Breast epithelium (tissue), 4 donors: ENCODE measurements around the gene OAF. TPM values are rescaled to one million over a fixed set of nuclear protein-coding genes. Genes with fewer than 3 reads are reported as not detected.

ENCODE experiments used
- DNase-seq, 2 donors: peaks; one replicate each; pipeline ENCODE4 v3.0.0-alpha.2; 2019; ENCODE audit warnings: low spot score in 2 of 2
- H3K27ac ChIP-seq, 2 donors: fragments of 200-600 bp; sonication (generic) in 1 of 2; one replicate each; pipeline ENCODE4 v1.5.1; 2016 to 2019; ENCODE audit warnings: mild to moderate bottlenecking in 1 of 2
- H3K27me3 ChIP-seq, 2 donors: fragments of 200-600 bp; sonication (generic) in 1 of 2; one replicate each; pipeline versions ENCODE4 v1.5.1 to v1.6.0; 2017 to 2019; ENCODE audit warnings: control low read depth in 1 of 2, mild to moderate bottlenecking in 1 of 2
- H3K36me3 ChIP-seq: fragments of 200-600 bp; one replicate; pipeline ENCODE4 v1.5.1; 2019
- H3K4me1 ChIP-seq, 2 donors: fragments of 200-600 bp; sonication (generic); one replicate each; pipeline ENCODE4 v1.5.1; 2016 to 2019; ENCODE audit warnings: control low read depth in 1 of 2
- H3K4me3 ChIP-seq, 3 donors: fragments of 200-600 bp; sonication (generic); 1 replicate in 2 of 3; 2 replicates in 1 of 3; pipeline ENCODE4 v1.5.1; 2016 to 2019; ENCODE audit warnings: mild to moderate bottlenecking in 3 of 3, moderate library complexity in 2 of 3
- H3K9me3 ChIP-seq, 2 donors: fragments of 200-600 bp; sonication (generic) in 1 of 2; one replicate each; pipeline ENCODE4 v1.5.1; 2016 to 2019; ENCODE audit warnings: control low read depth in 1 of 2
- POLR2A ChIP-seq: fragments of 450-650 bp; IDR thresholded peaks from one replicate; pipeline ENCODE4 v1.6.1; 2016; ENCODE audit warnings: antibody characterized with exemption, mild to moderate bottlenecking, moderate library complexity
- POLR2AphosphoS5 ChIP-seq, 3 donors: sonication (generic); formaldehyde crosslinking; IDR thresholded peaks; one replicate each; pipeline ENCODE4 v1.6.1; 2017; ENCODE audit warnings: antibody characterized with exemption in 3 of 3
- intact Hi-C: fragments of 100-400 bp; cut with DNase I; formaldehyde crosslinking; loops from one replicate; pipeline ENCODE4 v1.15.1; 2023; ENCODE audit warnings: low total_unique reads
- total RNA-seq, 3 donors: library from RNA; depleted of rRNA; stranded (reverse); fragments of >200 nt; gene quantifications; one replicate each; pipeline ENCODE4 v1.1.0, GENCODE V29; 2016
- TF ChIP-seq, protein P1 (sequence below), 3 donors: fragments of 450-650 bp; IDR thresholded peaks; one replicate each; pipeline ENCODE4 v1.5.1; 2016 to 2017; ENCODE audit warnings: antibody characterized with exemption in 3 of 3, mild to moderate bottlenecking in 3 of 3, moderate library complexity in 3 of 3

The OAF gene
- total RNA-seq, 3 donors from 2014 or later: 19.8 to 35.1 (median 33.3) TPM

- Histone ChIP-seq H3K4me3 (peak overlapping the region in 2 of 3 donors; percentile 56 to 81), H3K36me3 (no peaks in the 10 kb centered on the region), H3K27me3 (no peaks in the 10 kb centered on the region), H3K9me3 (no peaks in the 10 kb centered on the region), H3K4me1 (peaks cover 0 to 5% of the 10 kb centered on the region in 2 donors), H3K27ac (peak overlapping the region in 1 of 2 donors; percentile 76)
- intact Hi-C loops: loop anchor here (5.0 kb wide), 1 partner anchor 67 kb away; no protein-coding TSS in a partner anchor
- TF ChIP-seq POLR2AphosphoS5 (IDR thresholded peaks at IDR 0.05) (no peak), POLR2A (no peak)
- TF ChIP-seq, protein P1, sequence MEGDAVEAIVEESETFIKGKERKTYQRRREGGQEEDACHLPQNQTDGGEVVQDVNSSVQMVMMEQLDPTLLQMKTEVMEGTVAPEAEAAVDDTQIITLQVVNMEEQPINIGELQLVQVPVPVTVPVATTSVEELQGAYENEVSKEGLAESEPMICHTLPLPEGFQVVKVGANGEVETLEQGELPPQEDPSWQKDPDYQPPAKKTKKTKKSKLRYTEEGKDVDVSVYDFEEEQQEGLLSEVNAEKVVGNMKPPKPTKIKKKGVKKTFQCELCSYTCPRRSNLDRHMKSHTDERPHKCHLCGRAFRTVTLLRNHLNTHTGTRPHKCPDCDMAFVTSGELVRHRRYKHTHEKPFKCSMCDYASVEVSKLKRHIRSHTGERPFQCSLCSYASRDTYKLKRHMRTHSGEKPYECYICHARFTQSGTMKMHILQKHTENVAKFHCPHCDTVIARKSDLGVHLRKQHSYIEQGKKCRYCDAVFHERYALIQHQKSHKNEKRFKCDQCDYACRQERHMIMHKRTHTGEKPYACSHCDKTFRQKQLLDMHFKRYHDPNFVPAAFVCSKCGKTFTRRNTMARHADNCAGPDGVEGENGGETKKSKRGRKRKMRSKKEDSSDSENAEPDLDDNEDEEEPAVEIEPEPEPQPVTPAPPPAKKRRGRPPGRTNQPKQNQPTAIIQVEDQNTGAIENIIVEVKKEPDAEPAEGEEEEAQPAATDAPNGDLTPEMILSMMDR (IDR thresholded peaks at IDR 0.05): no peak
- DNase-seq: no peak
Measured at GRCh38 chr11:120169981-120170698, 40.7 kb upstream of the OAF start.

DNA sequence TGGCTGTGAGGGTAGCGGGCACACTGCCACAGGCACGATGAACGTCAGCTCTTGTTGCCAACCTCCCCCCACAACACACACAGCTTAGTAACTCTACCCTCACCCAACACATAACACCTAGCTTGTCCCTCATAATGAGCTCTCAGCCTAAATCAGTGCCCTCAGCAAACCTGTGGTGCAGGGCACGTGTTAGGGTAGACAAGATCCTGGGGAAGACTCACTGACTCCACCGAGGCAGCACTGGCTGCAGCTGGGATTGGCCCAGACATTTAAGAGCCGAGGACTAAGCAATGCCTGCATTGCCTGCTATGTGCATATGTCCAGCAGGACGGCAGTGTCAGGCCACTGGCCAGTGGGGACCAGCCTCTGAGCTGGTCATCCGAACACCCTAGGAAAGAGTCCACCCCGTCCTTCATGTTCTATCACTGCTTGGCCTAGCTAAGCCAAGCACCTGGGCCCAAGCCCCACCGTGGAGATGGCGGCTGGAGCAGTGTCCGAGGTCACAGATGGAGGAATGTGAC lies 40.0 kb upstream of the OAF start:
- peaks cover 0 to 5% of the 10 kb centered on the region in 2 donors for H3K4me1 ChIP-seq
- no peak overlapping the region for H3K4me3 ChIP-seq
- no peaks in the 10 kb centered on the region for H3K27me3 ChIP-seq
- intact Hi-C loops: no loop called here
- DNase-seq: no peak
- H3K27ac ChIP-seq: no peak overlapping the region
- no peaks in the 10 kb centered on the region for H3K36me3 ChIP-seq
- no peaks in the 10 kb centered on the region for H3K9me3 ChIP-seq
- TF ChIP-seq POLR2A (no peak), POLR2AphosphoS5 (IDR thresholded peaks at IDR 0.05) (no peak)
- TF ChIP-seq, protein P1 (IDR thresholded peaks at IDR 0.05): no peak

DNA sequence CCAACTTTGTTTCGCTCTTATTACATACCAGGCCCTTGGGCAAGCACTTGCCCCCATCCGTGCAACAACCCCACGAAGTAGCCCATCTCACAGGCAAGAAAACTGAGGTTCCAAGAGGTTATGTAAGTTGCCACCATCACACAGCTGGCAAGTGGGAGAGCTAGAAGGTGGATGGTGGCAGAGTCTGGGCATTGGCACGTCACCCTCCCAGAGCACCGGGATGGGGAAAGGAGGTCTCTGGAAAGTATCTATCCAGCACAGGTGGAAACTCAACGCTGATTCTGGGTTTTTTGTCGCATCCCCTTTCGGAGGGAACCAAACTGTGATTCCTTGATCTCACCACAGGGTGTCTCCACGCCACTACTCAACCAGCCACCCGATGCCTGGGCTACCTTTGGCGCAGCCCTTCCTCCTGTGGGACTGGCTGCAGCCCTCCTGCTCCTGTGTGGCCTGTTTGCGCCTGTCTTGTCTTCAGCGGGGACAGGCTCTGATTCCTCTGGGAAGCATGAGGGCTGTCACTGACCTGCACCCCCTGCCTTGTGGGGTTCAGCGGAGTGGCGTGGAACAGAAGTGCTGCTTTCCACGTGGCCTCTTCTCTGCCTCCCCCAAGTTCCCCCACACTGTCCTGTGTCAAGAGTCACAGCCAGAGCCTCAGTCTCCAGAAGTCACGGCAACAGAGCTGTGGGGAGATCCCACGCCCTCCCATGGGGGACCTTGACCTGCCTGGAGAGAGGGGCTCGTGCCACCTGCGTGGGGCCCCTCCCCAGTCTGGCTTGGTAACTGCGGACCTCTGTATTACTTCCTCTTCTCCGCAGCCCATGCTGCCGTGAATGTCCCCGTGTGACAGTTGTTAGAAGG lies 38.5 kb upstream of the OAF start:
- Histone ChIP-seq H3K27ac (peak overlapping the region in 1 of 2 donors; percentile 32), H3K4me1 (peaks cover 0 to 5% of the 10 kb centered on the region in 2 donors), H3K9me3 (no peaks in the 10 kb centered on the region), H3K4me3 (no peak overlapping the region), H3K27me3 (no peaks in the 10 kb centered on the region), H3K36me3 (no peaks in the 10 kb centered on the region)
- TF ChIP-seq POLR2A (no peak), POLR2AphosphoS5 (IDR thresholded peaks at IDR 0.05) (peak in 2 of 3 donors; percentile 37 to 54)
- TF ChIP-seq, protein P1 (IDR thresholded peaks at IDR 0.05): peak; percentile 88 to 95 (median 90)
- intact Hi-C loops: no loop called here
- DNase-seq: peak in 1 of 2 donors; percentile 67

DNA sequence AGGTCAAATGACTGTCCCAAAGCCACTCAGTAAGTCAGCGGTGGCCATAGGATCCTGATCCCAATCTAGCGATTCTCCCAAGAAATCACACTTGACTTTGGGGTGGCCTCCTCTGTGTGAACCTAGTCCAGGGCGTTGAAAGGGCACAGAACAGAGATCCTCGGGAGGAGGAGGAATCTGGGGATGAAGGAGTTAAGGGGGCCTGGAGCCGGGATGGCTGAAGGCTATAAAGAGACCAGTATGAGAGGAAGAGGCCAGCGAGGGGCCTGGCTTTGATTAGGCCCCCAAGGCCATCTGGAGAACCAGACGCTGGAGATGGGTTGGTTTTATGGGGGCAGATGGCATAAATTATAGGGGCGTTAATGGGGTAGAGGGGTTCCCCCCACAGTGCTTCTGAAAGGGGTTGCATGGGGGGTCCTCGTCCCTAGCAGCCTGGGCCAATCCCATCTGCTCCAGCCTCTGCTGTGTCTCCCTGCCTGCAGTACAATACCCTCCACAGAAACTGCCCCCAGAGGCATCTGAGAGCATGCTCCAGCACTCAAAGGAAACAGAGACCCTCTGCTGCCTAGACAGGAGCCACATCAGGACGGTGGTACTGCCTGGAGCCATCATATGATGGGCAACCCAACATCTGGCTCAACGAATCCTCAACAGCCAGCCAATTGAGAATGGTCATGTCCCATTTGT lies 37.7 kb upstream of the OAF start:
- TF ChIP-seq POLR2AphosphoS5 (IDR thresholded peaks at IDR 0.05): no peak
- TF ChIP-seq, protein P1 (IDR thresholded peaks at IDR 0.05): no peak
- TF ChIP-seq POLR2A: no peak
- Histone ChIP-seq H3K4me3 (no peak overlapping the region), H3K27ac (peak overlapping the region in 1 of 2 donors; percentile 32), H3K9me3 (no peaks in the 10 kb centered on the region), H3K27me3 (no peaks in the 10 kb centered on the region), H3K4me1 (peaks cover 0 to 5% of the 10 kb centered on the region in 2 donors), H3K36me3 (no peaks in the 10 kb centered on the region)
- DNase-seq: no peak
- intact Hi-C loops: no loop called here
